GM19239 (cell line): ENCODE data around the gene IL26.

Experiments used
- DNase-seq: peaks from one replicate; pipeline ENCODE4 v3.0.0; 2011; ENCODE audit warnings: low spot score; ENCODE audit not compliant: insufficient read length
- FAIRE-seq: peaks from 2 replicates; lab custom pipeline; 2011; peaks lifted over from hg19 to GRCh38; lab: Jason Lieb, UNC

IL26 gene

DNA sequence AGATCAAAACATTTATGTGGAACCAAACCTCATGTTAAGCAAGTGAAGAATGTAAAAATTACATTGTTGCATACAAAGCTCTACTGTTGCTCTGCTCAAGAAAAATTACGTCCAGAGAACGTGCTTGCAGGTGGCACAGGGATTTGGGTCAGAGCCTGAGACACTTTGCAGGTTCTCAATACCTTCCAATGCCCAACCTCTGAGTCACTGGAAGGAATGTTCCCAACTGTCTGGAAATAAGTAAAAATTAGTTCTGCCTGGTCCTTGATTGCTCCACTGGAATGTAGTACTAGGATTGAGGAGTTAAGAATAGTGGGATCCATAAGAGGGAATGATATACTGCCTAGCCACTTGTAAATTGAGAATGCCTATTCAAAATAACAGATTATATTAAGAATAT, 63.2 kb downstream of the IL26 start:
- DNase-seq (no peak), FAIRE-seq (no peak)

DNA sequence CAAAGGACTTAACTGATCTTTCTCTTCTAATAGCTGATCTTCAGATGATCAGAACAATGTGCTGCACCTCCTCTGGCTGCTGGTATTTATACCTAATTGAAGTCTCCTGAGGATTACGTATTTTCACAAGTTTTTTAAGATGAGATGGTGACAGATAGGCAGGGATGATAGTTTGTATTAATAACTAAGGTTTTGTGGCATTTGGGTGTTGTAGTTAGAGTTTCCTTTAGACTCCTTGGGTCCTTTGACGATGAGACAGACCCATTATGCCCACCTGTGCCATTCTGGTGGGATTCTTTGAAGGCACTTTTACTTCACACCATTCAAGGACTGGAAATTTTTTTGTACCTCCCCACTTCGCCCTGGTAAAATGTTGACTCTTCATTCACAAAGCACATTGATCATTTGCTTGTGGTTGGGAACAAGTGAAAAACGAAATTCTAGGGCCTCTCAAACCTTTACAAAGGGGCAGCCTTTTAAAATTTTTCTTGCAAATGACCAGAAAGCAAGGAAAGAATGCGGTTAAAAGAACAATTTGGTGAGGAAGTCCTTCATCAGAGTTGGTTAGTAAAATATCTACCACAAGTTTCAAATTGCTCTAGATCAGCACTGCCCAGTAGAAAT, 65.8 kb downstream of the IL26 start, which contains the start of gene IFNG:
Gene IFNG (minus strand): TSS at position 60 of the 624 bp plus-strand sequence. CDS start 125 bp downstream, outside the sequence.
- FAIRE-seq (peak; percentile 85), DNase-seq (no peak)

DNA sequence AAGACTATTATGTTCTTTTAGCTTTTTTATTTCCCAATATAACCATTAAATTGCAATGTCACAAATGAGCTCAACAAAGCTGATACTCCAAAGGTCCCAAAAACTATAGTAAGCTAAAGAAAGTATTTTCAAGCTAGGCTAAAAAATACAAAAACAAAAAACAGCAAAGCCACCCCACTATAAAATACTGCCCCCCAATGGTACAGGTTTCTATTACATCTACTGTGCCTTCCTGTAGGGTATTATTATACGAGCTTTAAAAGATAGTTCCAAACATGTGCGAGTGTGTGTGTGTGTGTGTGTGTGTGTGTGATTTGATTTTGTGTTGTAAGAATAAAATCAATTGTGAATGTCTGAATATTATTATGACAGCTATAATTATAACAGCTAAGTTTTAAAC, 67.2 kb downstream of the IL26 start:
- FAIRE-seq (peak; percentile 54), DNase-seq (no peak)

DNA sequence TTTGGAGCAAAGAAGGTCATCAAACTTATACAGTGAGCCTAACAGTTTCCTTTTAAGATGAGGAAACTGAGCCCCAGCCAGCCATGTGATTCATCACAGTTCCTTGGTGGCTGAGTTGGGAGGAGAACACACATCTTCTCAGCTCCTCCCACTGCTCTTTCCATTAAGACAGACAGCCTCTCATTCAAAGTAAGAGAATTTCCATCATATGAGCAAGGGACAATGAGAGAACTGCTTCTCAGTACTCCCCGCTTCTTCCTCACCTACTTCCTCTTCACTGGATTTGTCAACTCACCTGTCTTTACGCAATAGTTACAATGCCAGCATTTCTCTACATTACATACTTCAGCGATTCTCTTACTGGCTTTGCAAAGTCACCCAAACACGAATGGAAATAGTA, 68.2 kb downstream of the IL26 start:
- DNase-seq, result no peak
- peak; percentile 49 for FAIRE-seq

DNA sequence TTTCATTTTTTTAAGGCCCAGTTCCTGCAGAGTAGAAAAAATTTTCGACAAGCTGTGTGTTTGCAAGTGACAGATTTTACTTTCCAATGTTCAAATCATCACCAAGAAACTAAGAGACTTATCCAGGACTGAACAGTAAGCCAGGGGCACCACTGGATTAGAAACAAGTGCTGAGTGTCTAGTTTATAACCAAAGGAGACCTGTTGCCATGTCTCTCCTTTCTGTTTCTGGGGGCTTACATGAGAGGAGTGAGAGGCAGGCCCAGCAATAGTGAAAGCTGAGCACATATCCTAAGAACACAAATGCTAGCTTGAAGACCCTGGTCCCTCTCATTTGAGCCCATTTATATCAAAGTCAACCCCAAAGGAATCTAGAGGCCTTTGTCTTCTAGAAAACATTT, 69.0 kb downstream of the IL26 start:
- FAIRE-seq (no peak), DNase-seq (no peak)

DNA sequence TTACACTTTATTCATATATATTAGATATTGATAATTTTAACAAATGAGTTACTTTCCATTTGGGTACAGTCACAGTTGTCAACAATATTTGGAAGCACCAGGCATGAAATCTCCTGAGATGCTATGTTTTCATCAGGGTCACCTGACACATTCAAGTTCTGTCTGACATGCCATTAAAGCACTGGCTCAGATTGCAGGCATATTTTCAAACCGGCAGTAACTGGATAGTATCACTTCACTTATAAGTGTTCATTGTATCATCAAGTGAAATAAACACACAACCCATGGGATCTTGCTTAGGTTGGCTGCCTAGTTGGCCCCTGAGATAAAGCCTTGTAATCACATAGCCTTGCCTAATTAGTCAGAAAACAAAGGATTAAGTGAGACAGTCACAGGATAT, 70.8 kb downstream of the IL26 start:
- FAIRE-seq (no peak), DNase-seq (no peak)
